HuH-7.5 (cell line): ENCODE data around the gene OGFR.

Source experiments
- DNase-seq: peaks from one replicate; pipeline ENCODE4 v3.0.0; 2011; ENCODE audit warnings: low spot score

The OGFR gene

DNA sequence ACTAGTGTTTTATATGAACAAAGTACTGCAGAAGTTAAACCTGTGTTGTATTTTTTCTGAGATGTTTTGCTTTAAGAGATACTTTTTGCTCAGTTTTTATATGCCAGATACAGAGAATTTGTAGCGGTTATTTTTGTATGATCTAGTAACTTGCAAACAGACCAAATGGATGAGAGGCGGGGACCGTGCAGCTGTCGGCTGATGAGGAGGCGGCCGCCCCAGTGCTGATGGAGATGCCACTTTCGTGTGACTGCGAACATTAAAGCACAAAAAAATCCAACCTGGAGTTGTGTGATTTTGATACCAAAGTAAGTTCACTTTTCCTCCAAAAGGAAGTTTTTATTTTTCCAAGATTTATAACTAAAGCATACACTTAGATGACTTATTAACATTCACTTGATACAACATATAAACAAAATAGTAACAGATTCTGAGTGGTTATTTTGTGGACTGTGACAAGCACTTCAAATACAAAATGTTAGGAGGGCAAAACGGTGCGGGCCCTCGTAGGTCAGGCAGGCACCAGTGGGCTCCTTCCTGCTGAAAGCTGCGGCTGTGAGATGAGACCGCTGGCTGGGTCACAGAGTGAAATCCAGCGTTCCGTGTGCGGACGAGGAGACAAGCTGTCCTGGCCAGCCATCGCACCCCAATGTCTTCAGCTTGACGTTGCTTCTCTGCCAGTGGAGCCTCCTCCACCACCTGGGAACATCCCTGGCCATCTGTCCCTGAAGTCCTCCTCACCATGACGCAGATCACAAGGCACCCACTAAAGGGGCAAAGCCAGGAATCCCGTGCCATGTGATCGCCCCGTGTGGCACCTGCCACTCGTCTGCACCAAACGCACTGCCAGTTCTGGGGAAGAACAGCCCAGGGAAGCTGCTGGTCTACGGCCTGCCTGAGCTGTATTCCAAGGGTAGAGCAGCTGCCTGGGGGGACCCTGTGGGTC, 4.0 kb upstream of the OGFR start:
- DNase-seq: no peak

DNA sequence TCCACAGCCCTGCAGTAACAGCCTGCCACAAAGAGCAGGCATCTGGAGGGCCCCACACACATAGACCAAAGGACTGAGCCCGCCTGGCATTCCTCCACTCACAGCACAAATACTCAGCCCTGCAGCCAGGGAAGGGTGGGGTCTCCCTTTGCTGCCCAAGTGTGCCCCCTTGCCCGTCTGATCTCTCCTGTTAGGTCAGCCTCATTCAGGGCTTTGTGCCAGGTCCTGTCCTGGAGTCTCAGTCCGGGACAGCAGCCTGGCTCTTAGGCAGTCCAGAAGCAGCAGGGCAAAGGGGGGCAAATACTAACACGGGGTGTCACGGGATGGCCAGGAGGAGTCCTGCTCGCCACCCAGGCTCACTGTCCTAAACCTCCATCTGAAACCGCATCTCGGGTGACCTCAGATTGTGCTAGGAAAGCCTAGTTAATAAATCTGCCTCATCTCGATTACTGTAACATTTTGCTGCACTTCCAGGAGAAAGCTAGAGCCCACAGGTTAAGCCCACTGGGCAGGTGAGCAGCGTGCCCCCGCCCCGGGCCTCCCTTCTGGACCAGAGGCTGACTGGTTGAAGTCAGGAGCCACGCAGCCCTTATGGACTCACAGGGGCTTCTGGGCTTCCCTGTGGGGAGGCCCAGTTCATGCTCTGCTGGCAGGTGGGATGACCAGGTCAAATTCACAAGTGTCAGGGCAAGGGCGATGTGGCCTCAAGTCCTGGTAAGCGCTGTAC, 3.2 kb upstream of the OGFR start:
- no peak for DNase-seq

DNA sequence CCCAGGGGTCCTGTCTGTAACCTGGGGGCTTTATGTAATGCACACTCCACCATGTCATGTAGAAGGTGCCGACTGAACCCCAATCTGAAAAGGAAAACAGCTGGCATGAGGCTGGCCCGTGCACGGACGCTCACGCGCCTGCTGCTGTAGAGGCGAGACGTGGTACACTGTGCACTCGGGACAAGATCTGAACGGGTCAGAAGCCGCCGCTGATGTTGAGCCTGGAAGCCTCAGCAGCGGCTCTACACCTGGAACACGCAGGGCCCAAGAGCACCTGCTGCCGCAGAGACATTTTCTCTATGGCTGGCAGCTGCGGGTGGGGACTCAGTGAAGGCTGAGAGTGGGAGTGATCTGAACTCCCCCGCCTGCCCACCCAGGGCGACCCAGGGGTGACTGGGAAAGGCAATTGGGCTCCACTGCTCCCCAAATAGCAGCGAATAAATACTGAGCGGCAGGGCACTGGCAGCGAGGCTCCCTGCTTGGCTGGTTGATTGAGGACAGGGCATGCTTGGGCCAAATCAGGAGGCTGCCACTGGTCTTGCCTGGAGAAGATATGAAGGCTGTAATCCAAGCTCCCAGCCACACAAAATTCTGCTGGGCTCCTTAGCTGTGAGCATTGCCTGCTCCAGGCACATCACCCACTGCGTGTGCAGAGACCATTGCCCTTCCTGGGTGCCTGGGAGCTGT, 2.5 kb upstream of the OGFR start:
- DNase-seq: no peak

DNA sequence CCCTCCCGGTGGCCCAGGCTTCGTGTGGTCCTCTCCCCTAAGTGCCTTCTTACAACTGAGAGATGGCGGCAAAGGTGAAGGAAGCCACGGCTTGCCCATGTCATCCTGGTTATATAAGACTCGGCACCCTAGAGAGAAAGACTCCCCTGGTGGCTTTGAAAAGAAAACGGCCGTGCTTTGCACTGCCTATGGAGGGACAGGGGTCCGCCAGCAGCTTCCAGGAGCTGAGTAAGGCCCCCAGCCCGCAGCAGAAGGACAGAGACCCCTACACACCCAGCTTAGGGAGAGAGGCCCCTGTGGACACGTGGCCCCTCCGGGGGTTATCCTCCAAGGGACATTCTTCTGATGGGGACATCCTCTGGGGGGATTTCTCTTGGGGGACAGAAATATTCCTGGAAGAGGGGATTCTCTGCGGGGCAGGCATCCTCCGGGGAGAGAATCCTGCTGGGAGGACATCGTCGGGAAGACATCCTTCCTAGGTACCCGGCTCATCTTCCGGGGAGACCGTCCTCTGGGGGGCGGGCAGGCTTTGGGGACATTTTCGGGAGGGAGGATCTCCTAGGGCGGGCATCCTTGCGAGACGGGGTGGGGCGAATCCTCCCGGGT, 511 bp upstream of the OGFR start:
- DNase-seq: no peak

DNA sequence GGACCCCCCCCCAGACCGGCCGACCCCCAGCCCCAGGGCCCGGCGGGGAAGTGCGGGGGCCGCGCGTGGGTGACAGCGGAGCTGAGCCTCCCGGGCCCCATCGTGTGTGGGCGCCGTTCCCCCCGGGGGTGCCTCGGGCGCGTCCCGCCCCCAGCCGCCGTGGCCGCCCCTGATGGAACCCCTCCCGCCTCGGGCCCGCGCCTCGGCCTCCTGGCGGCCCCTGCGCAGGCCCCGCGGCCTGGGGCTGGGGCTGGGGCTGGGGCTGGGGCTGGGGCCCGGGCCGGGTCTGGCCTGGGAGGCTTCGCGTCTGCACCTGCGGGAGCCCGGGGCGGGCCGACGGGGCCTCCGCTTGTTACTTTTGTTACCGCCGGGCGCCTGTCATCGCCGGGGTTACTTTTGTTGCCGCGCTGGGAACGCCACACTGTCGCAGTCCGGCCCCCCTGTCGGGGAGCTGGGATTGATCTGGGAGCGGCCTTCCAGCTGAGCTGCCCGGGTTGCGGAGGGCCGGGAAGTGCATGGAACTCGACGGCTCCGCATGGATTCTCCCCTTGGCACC, 598 bp downstream of the OGFR start:
- no peak for DNase-seq

DNA sequence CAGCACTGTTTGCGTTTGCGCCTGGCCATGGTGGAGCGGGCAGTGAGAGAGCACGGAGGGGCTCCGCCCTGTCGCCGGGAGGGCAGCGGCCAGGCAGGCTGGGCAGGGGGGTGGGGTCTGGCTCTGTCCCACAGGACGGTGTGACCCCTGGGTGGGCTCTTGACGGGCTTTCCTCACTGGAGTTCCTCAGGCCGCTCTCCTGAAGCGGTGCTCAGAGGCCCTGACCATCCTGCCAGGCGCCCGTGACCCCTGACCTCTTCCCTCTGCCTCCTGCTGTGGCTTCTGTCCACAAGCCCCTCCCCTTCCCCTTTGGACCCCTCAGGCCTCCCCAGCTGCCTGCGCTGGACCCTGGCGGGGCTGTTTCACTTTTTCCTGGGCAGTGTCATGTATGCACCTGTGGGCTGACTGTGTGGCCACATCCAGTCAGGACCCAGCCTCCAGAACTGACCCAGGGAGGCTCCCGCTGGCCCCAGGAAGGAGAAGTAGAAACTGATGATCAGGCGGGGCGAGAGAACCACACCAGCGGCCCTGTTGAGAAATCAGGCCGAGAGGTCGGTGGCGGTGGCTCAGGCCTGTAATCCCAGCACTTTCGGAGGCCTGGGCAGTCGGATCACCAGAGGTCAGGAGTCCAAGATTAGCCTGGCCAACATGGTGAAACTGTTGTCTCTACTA, 1.2 kb downstream of the OGFR start:
- DNase-seq: peak; percentile 94

DNA sequence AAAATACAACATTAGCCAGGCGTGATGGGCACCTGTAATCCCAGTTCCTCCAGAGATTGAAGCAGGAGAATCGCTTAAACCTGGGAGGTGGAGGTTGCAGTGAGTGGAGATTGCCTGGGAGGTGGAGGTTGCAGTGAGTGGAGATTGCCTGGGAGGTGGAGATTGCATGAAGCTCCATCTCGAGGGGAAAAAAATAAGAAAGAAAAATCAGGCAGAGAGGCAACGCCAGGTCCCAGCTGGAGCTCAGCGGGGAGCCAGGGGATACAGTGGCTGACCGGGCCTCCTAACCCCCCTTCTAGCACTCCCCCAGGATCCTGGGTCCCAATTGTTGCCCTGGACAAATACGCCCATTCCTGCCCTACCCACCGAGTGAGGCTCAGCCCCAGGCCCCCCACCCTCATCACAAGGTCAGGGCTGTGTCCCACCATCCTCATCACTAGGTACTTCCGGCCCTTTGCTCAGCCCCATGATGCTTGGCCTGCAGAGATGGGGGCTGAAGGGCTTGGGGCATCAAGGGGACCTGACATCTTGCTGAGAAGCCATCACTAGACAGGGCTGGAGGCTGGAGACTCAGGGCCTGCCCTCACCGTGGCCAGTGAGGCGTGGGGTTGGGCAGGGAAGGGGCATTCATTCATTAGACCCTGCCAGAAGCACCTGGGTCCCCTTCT, 1.9 kb downstream of the OGFR start:
- DNase-seq: no peak

DNA sequence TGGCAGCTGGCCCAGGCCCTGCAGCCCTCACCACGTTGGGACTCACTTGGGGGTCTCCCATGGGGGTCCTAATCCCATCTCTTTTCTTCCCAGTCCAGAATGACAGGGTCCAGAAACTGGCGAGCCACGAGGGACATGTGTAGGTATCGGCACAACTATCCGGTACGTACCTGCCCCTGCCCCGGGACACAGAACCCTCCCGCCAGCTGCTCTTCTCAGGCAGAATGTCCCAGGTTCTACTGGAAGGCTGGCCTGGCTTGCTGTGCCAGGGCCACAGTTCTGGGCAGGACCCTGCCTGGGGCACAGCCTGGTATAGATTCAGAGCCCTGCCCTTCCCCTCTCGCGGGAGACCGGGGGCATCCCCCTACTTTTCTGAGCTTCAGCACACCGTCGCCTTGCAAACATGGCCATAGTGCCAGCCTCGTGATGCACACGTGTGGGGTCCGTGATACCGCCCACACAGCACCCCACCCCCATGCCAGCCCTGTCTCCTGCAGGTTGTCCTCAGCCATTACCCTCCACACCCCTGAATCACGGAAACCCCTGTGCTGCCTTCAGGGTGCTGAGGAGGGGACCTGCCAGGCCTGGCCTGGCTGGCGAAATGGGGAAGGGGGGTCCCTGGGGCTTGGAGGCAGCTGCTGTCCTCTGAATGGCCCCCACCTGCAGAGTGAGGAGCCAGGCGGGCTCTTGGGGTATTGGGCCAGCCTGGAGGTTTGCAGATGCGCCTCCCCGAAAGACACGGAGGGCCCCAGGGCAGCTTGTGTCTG, 3.0 kb downstream of the OGFR start:
- DNase-seq: no peak

DNA sequence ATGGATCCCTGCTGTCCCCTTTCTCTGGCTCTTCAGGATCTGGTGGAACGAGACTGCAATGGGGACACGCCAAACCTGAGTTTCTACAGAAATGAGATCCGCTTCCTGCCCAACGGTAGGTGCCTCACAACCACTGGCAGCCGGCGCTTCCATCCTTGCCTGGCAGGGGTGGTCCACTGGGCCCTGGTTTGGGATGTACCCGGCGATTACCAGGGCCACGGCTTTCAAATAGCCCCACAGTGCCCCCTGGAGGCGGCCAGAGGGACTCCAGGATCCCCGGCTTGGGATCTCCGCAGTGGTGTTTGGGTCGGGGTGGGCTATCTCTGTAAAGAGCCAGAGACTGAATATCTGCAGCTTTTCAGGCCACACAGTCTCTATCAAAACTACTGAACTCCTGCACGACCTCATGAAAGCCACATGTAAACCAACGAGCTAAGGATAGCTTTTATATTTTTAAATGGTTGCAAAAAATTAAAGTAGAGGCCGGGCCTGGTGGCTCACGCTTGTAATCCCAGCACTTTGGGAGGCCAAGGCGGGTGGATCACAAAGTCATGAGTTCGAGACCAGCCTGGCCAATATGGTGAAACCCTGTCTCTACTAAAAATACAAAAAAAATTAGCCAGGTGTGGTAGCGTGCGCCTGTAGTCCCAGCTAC, 3.7 kb downstream of the OGFR start:
- peak; percentile 97 for DNase-seq

DNA sequence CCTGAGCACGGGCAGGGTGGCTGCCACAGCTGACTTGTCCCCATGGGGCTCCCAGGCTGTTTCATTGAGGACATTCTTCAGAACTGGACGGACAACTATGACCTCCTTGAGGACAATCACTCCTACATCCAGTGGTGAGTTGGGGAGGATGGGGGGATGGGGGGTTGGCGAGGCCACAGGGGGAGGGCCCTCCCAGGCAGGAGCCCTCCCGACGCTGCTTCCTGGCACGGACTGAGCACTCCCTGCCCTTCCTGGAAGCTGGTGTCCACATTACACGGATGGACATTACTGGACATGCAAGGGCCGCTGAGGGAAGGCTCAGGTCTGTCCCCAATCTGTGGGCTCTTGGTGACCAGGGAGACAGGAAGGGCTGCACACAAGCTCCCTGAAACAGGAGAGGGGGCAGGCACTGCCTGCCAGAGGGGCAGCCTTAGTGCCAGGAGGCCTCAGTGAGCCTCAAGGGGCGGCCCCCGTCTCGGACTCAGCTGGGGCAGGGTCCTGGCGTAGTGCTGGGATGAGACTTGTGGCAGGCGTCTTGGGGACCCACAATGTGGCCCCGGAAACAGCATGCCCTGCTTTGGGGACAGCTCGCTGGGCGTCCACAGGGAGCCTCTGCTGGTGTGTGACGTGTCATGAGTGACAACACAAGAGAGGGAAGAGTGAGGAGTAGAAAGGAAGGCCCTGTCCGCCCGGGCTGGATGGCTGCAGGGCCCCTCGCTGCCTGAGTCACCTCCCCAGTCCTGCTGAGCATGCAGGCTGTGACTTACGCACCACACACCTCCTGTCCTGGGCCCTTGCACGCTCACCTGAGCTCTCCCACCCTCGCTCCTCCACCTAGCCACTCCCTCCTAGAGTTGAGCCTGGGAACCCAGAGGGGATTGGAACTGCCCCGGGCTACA, 5.1 kb downstream of the OGFR start:
- no peak for DNase-seq

DNA sequence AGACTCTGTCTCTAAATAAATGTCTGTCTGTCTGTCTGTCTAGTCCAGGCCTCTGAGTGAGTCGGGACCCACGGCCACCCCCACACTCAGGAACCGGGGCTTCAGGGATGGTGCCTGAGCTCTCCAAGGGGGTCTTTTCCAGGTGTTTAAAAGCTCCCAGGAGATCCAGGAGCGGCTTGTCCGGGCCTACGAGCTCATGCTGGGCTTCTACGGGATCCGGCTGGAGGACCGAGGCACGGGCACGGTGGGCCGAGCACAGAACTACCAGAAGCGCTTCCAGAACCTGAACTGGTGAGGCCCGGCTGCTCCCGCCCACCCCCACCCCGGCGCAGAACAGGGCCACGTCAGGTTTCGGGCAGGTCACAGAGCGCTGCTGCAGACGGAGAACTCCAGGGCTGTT, 6.7 kb downstream of the OGFR start:
- DNase-seq: no peak

DNA sequence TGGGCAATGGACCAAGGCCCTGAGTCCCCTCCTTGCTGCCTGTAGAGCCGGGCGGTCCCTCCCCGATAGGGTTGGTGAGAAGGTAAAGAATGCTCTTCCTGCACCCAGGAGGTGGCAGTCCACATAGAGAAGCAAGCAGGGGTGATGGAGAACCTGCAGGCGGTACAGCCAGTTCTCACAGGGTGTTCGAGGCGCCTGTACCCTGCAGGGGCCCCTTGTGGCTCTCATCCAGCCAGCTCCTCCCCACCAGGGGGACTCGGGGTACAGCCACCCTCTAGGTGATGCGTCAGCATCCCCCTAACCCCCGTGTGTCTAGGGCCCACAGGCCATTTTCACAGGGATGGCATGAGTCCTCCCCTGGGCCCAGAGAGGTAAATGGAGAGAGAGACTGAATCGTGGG, 7.1 kb downstream of the OGFR start:
- DNase-seq: no peak

DNA sequence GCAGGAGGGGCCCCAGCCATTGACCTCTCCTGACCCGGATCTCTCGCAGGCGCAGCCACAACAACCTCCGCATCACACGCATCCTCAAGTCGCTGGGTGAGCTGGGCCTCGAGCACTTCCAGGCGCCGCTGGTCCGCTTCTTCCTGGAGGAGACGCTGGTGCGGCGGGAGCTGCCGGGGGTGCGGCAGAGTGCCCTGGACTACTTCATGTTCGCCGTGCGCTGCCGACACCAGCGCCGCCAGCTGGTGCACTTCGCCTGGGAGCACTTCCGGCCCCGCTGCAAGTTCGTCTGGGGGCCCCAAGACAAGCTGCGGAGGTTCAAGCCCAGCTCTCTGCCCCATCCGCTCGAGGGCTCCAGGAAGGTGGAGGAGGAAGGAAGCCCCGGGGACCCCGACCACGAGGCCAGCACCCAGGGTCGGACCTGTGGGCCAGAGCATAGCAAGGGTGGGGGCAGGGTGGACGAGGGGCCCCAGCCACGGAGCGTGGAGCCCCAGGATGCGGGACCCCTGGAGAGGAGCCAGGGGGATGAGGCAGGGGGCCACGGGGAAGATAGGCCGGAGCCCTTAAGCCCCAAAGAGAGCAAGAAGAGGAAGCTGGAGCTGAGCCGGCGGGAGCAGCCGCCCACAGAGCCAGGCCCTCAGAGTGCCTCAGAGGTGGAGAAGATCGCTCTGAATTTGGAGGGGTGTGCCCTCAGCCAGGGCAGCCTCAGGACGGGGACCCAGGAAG, 7.7 kb downstream of the OGFR start:
- DNase-seq: no peak

DNA sequence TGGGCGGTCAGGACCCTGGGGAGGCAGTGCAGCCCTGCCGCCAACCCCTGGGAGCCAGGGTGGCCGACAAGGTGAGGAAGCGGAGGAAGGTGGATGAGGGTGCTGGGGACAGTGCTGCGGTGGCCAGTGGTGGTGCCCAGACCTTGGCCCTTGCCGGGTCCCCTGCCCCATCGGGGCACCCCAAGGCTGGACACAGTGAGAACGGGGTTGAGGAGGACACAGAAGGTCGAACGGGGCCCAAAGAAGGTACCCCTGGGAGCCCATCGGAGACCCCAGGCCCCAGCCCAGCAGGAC, 8.2 kb downstream of the OGFR start:
- no peak for DNase-seq

DNA sequence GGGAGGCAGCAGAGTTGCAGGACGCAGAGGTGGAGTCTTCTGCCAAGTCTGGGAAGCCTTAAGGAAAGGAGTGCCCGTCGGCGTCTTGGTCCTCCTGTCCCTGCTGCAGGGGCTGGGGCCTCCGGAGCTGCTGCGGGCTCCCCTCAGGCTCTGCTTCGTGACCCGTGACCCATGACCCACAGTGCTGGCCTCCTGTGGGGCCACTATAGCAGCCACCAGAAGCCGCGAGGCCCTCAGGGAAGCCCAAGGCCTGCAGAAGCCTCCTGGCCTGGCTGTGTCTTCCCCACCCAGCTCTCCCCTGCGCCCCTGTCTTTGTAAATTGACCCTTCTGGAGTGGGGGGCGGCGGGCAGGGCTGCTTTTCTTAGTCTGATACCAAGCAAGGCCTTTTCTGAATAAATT, 9.0 kb downstream of the OGFR start:
- DNase-seq: no peak

DNA sequence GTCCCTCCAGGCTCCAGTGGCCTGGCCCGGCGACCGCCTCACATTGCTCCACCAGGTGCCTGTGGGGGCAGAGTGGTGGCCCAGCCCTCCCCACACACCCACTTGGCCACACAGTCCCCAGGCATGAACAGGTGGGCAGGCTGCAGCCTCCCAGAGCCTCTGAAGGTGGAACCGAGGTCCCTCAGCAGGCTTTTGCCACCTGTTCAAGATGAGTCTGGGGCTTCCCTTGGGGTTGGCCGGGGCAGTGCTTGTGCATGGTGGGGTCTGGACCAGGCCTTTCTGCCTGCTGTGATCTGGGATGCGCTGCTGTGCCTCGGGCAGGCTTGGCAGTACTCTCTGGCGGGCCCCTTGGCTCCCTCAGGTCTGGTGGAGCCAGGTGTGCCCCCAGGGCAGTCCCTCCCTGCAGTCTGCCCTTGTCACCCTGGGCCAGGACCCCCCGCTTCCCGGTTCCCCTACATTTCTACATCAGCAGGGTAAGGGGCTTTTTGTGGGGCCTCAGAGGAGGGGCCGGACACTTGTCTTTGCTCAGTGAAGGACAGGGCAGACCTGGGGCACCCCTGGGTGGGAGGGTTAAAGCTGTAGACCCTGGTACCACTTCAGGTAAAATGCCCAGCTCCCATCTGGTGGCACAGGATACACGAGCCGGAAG, 9.5 kb downstream of the OGFR start:
- DNase-seq: no peak

DNA sequence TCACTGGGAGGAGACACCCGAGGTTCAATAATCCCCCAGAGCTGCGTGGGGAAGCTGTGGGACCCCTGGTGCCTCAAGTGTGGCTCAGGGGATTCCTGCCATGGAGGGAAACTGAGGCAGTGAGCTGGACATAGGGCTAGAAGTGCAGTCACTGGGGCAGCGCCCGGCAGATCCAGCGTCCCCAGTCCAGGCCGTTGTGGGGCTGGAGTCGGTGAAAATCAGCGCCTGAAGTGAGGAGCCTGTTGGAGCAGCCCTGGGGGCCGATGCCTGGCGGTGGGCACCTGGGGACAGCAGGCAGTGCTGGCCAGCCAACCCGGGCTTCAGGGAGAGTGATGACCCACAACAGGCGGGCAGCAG, 10.1 kb downstream of the OGFR start:
- DNase-seq: no peak
